T47D (cell line): ENCODE measurements around the gene HIGD2B.
A peak's percentile ranks its signal among the peaks of the same experiment; 100 is the strongest.
"Not testable (repeated sequence)": the region's sequence is repeated elsewhere in the genome, so short reads cannot be mapped to it uniquely, and the experiment has no call there.

Experiments used
- DNase-seq, 2 experiments: peaks; one replicate each; pipeline versions ENCODE4 v3.0.0 to v3.0.0-alpha.2; 2011 to 2012; ENCODE audit warnings: low read depth in 1 of 2, low spot score in 1 of 2
- JUND ChIP-seq: IDR thresholded peaks from 2 replicates; pipeline ENCODE4 v1.6.1; 2012; ENCODE audit warnings: low read depth
- in situ Hi-C: cut with HindIII; loops from 2 replicates; pipeline ENCODE4 v1.10.0; 2016; ENCODE audit warnings: low sequenced_read_pairs, low pct_unique_long_range_greater_than_20kb

The HIGD2B gene, protein sequence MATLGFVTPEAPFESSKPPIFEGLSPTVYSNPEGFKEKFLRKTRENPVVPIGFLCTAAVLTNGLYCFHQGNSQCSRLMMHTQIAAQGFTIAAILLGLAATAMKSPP

GRCh38 chr15:72685925-72686794 lies at the start of gene HIGD2B, which contains the start of gene BBS4:
Gene HIGD2B (minus strand): TSS chr15:72686182. CDS start chr15:72676374, 9,808 bp downstream.
Gene BBS4 (plus strand): TSS chr15:72686207. CDS start chr15:72686228, 21 bp downstream.
- in situ Hi-C loops, result no loop called here
- peak; percentile 55 to 97 for DNase-seq
- no peak for TF ChIP-seq JUND

DNA sequence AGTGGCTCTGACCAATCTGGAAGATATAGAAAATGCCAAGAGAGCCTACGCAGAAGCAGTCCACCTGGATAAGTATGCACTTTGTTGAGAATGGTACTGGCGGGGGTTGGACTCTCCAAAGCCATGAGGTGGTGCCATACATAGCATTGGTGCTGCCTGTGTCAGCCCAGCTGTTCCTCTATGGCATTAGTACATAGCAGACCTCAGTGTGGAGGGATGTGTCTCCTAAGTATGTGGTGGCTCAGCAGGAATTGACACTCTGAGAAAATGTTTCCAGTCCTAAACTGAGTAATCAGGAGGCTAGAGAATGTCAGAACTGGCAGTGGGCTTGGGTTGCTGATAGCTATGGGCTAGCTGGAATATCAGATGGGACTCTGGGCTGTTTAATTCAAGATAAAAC lies 49.1 kb upstream of the HIGD2B start:
- no peak for DNase-seq
- no peak for TF ChIP-seq JUND
- in situ Hi-C loops, result no loop called here

DNA sequence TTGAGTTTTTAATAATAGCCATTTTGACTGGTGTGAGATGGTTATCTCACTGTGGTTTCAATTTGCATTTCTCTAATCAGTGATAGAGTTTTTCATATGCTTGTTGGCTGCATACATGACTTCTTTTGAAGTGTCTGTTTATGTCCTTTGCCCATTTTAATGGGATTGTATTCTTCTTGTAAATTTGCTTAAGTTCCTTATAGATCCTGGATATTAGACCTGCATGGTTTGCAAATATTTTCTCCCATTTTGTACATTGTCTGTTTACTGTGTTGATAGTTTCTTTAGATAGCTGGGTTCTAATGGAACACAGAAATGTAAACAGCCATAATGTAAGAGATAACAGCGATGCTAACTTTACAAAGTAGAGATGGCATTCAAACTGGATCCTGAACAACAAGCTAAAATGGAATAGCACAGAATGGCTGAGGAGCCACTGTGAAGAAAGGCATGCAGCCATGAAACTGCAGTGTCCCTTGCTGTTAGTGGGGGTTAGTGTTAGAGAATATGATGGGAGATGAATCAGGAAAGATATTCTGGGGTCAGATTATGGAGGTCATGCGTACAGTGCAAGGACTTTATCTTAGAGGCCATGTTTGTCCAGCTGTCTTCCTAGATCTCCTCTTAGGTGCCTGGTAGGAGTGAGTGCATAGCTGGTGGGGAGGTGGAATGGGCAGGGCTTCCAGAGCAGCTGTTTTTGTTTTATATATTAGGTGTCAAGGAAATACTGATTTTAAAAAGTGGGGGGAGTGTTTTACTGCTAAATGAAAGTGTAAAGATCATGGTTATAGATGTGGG lies 48.2 kb upstream of the HIGD2B start:
- no peak for DNase-seq
- TF ChIP-seq JUND, result no peak
- in situ Hi-C loops, result no loop called here

GRCh38 chr15:72732516-72732915 lies 46.5 kb upstream of the HIGD2B start:
- no peak for DNase-seq
- in situ Hi-C loops, result no loop called here
- no peak for TF ChIP-seq JUND

- no peak for DNase-seq
- no peak for TF ChIP-seq JUND
- in situ Hi-C loops, result no loop called here
Measured at GRCh38 chr15:72732086-72732485, 46.1 kb upstream of the HIGD2B start.

DNA sequence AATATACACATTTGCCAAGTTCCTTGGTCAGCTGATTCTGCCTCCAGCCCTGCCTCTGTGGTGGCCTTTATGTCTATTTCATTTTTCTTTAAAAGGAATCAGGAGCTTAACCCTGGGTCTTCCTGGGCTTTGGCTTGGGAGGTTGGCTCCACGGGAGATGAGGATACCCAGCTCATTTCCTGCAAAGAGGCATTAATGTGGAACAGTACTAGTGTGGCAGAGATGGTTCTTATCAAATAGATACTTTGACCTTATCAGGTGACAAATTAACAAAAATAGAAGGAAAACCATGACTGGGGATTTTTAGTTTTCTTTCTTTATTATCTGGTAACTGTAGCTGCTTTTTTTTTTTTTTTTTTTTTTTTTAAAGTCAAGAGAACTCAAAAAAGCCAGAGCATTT lies 42.8 kb upstream of the HIGD2B start:
- in situ Hi-C loops, result no loop called here
- no peak for TF ChIP-seq JUND
- no peak for DNase-seq

- DNase-seq, in situ Hi-C loops: not testable (repeated sequence)
Measured at GRCh38 chr15:72728249-72728648, 42.3 kb upstream of the HIGD2B start.

- TF ChIP-seq JUND, result no peak
- no peak for DNase-seq
- in situ Hi-C loops, result no loop called here
Measured at GRCh38 chr15:72727154-72727553, 41.2 kb upstream of the HIGD2B start.

DNA sequence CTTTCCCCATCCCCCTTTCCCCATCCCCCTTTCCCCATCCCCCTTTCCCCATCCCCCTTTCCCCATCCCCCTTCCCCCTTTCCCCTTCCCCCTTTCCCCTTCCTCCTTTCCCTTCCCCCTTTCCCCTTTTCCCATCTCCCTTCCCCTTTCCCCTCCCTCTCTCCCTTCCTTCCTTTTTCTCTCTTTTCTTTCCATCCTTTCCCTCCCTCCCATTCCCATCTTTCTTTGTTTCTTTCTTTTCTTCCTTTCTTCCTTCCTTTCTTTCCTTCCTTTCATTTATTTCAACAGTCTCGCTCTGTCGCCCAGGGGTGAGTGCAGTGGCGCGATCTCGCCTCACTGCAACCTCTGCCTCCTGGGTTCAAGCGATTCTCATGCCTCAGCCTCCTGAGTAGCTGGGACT lies 39.9 kb upstream of the HIGD2B start:
- DNase-seq, in situ Hi-C loops: not testable (repeated sequence)

DNA sequence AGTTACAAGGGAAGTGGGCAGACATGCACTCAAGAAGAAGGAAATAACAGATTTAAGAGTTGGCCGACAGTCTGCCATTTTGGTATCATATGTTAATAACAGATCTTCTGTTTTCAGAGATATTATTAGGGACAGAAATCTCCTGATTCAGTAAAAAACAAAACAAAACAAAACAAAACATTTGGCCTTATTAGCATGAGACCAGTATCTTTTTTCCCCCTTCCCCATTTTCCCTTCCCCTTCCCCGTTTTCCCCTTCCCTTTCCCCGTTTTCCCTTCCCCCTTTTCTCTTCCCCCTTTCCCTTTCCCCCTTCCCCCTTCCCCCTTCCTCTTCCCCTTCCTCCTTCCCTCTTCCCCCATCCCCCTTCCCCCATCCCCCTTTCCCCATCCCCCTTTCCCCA lies 39.5 kb upstream of the HIGD2B start:
- in situ Hi-C loops, result no loop called here
- DNase-seq, result no peak
- no peak for TF ChIP-seq JUND

DNA sequence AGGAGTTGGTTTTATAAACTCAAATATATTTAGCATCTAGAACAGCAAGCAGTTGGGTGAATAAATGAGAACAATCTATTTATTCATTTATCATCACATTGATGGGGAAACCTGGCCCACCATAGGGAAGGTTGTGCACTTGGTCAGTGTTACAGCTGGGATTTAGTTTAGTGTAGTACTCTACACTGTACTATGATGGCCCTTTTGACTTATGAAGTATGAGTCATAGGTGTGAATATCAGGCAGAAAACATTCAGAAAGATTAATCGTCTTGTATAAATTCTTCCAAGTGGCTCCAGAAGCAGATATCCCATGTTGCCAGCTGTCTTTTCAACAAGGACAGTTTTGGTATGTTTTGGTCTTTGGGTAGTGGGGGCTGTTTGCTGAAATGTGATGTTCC lies 38.0 kb upstream of the HIGD2B start:
- DNase-seq, result no peak
- in situ Hi-C loops, result no loop called here
- no peak for TF ChIP-seq JUND

GRCh38 chr15:72722071-72722696 lies 36.2 kb upstream of the HIGD2B start:
- DNase-seq, result peak; percentile 27 to 81
- in situ Hi-C loops, result no loop called here
- no peak for TF ChIP-seq JUND

DNA sequence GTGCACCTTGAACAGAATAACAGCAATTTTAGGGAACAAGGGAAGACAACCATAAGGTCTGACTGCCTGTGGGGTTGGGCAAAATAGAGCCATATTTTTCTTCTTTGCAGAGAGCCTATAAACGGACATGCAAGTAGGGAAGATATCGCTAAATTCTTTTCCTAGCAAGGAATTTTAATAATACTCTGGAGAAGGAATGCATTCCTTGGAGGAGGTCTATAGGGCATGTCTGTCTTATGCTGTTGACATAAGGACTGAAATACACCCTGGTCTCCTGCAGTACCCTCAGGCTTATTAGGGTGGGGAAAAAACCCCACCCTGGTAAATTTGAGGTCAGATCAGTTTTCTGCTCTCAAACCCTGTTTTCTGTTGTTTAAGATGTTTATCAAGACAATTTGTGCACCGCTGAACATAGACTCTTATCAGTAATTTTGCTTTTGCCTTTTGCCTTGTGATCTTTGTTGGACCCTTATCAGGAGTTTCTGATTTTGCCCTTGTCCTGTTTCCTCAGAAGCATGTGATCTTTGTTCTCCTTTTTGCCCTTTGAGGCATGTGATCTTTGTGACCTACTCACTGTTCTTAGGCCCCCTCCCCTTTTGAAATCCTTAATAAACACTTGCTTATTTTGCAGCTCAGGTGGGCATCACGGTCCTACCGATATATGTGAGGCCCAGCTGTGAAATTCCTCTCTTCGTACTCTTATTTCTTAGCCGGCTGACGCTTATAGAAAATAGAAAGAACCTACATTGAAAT lies 22.7 kb upstream of the HIGD2B start:
- in situ Hi-C loops, DNase-seq: not testable (repeated sequence)
